ENCODE results near the gene SVBP. TPM values are rescaled to one million over a fixed set of nuclear protein-coding genes. Genes with fewer than 3 reads are reported as not detected.

SVBP gene
- total RNA-seq, 1 experiment from 2014 or later, result 10.1 TPM

GRCh38 chr1:42759114-42759513 is 58.1 kb downstream of the SVBP start:
- H3K27me3 Mint-ChIP-seq (ENCODE audit: unreplicated experiment), result no peaks in the 10 kb centered on the region
- no peaks in the 10 kb centered on the region for H3K9me3 Mint-ChIP-seq (ENCODE audit: low read depth, unreplicated experiment)
- CTCF ChIA-PET, result no interaction called here
- no peak overlapping the region for H3K4me3 Mint-ChIP-seq (ENCODE audit: low read depth, unreplicated experiment)
- peaks cover 6% of the 10 kb centered on the region for H3K36me3 Mint-ChIP-seq (ENCODE audit: insufficient read depth, unreplicated experiment)
- no peaks in the 10 kb centered on the region for H3K4me1 Mint-ChIP-seq (ENCODE audit: low read depth, unreplicated experiment)
- TF ChIP-seq CTCF (IDR thresholded peaks at IDR 0.05; ENCODE audit: unreplicated experiment), result no peak
- H3K27ac Mint-ChIP-seq (ENCODE audit: unreplicated experiment), result no peak overlapping the region
- DNase-seq, result no peak
- BruUV-seq (replicated peaks), result no TSS peak
- intact Hi-C loops (cut with micrococcal nuclease; ENCODE audit: unreplicated experiment), result no loop called here

- intact Hi-C loops (cut with micrococcal nuclease; ENCODE audit: unreplicated experiment), result no loop called here
These were observed 58.6 kb downstream of the SVBP start for GRCh38 chr1:42758641-42759040.

GRCh38 chr1:42757892-42758275 is 59.3 kb downstream of the SVBP start:
- intact Hi-C loops (cut with micrococcal nuclease; ENCODE audit: unreplicated experiment), result no loop called here
- no TSS peak for BruUV-seq (replicated peaks)
- Mint-ChIP-seq H3K27ac (ENCODE audit: unreplicated experiment) (no peak overlapping the region), H3K36me3 (ENCODE audit: insufficient read depth, unreplicated experiment) (peaks cover 6% of the 10 kb centered on the region), H3K9me3 (ENCODE audit: low read depth, unreplicated experiment) (no peaks in the 10 kb centered on the region), H3K27me3 (ENCODE audit: unreplicated experiment) (no peaks in the 10 kb centered on the region), H3K4me1 (ENCODE audit: low read depth, unreplicated experiment) (no peaks in the 10 kb centered on the region), H3K4me3 (ENCODE audit: low read depth, unreplicated experiment) (no peak overlapping the region)
- no peak for TF ChIP-seq CTCF (IDR thresholded peaks at IDR 0.05; ENCODE audit: unreplicated experiment)
- CTCF ChIA-PET, result no interaction called here
- no peak for DNase-seq

More at GRCh38 chr1:42758641-42759040, 58.6 kb downstream of the SVBP start:
- H3K4me3 Mint-ChIP-seq (ENCODE audit: low read depth, unreplicated experiment), result no peak overlapping the region
- no peaks in the 10 kb centered on the region for H3K4me1 Mint-ChIP-seq (ENCODE audit: low read depth, unreplicated experiment)
- DNase-seq, result no peak
- H3K27me3 Mint-ChIP-seq (ENCODE audit: unreplicated experiment), result no peaks in the 10 kb centered on the region
- H3K9me3 Mint-ChIP-seq (ENCODE audit: low read depth, unreplicated experiment), result no peaks in the 10 kb centered on the region
- H3K27ac Mint-ChIP-seq (ENCODE audit: unreplicated experiment), result no peak overlapping the region
- peaks cover 6% of the 10 kb centered on the region for H3K36me3 Mint-ChIP-seq (ENCODE audit: insufficient read depth, unreplicated experiment)
- no peak for TF ChIP-seq CTCF (IDR thresholded peaks at IDR 0.05; ENCODE audit: unreplicated experiment)
- no TSS peak for BruUV-seq (replicated peaks)
- CTCF ChIA-PET, result no interaction called here

Other genes starting within 250 kb of the SVBP start
- 58.6 and 68.3 TPM in 2 replicates for gene PPIH, start 159.0 kb downstream of the SVBP start, total RNA-seq (2022)
- 808 and 937 TPM in 2 replicates for gene YBX1, start 135.0 kb downstream of the SVBP start, total RNA-seq (2022)
- not detected in 2 replicates for gene CLDN19, start 77.2 kb downstream of the SVBP start, total RNA-seq (2022)
- gene P3H1, start 50.4 kb downstream of the SVBP start, total RNA-seq (2022), result 27.9 and 35.1 TPM in 2 replicates
- 7.7 and 9.4 TPM in 2 replicates for gene C1orf50, start 50.1 kb downstream of the SVBP start, total RNA-seq (2022)
- gene TMEM269, start 32.4 kb downstream of the SVBP start, total RNA-seq (2022), result 0.94 and 1.7 TPM in 2 replicates
- 8.0 and 9.3 TPM in 2 replicates for gene ERMAP, start 275 bp downstream of the SVBP start, total RNA-seq (2022)
- gene ZNF691, start 29.2 kb upstream of the SVBP start, total RNA-seq (2022), result 11.8 and 12.0 TPM in 2 replicates
- gene SLC2A1, start 141.5 kb upstream of the SVBP start, total RNA-seq (2022), result 163 and 183 TPM in 2 replicates